ENCODE measurements around the gene TNNC2.

- no peak for TF ChIP-seq CTCF (conservative IDR thresholded peaks at IDR 0.05)
- no peak for TF ChIP-seq EZH2 (IDR thresholded peaks at IDR 0.05; ENCODE audit: low read depth)
Measured at GRCh38 chr20:45843506-45843905, 16.4 kb upstream of the TNNC2 start.
